Embryonic facial prominence (tissue), 1 donor: ENCODE data around the gene SLC24A2.

Experiments used
- DNase-seq: peaks from one replicate; pipeline ENCODE4 v3.0.0-alpha.2; 2016; ENCODE audit errors: extremely low spot score

The SLC24A2 gene

DNA sequence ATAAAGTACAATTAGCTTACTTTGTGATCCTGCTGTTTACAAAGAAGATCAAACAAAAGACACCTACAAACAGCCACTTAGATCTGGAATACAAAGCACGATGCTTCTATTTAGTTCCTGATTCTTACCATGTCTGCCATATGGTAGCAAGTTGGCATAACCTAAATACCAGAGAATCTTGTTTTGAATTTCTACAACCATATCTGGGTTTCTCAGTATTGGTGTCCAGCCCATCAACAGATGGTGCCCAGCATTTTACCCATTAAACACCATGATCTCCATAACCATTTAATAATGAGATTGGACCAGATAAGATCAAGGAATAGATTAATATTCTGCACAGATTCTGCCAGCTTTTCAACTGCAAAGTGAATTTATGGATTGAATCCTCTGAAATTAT is 29.8 kb downstream of the SLC24A2 start:
- DNase-seq, result no peak

DNA sequence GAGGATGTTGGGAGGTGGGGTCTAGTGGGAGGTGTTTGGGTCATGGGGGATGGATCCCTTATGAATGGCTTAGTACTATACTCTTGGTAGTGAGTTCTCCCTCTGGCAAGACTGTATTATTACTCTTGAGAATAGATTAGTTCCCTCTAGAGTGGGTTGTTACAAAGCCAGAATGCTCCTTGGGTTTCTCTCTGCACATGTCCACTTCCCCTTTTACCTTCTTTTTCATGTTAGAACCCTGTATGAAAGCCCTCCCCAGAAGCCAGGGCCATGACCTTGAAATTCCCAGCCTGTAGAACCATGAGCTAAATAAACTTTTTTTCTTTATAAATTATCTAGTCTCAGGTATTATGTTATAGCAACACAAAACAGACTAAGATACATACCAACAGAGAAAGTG is 31.1 kb downstream of the SLC24A2 start:
- DNase-seq, result no peak

DNA sequence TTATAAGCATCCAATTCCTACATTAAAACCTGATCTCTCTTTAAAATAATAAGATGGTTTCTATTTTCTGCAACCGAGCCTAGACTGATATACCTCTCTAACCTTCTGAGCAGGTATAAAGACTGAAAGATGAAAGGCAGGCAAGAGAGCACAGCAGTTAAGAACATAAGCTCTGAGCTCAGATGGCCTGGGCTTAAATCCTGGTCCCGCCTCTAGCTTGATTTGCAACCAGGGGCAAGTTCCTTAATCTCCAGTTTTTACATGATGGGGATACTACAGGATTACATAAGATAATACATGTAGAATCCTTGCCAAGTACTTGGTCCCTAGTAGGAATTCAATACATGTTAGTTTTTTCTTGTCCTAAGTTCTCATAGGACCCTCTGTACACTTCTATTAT is 33.9 kb downstream of the SLC24A2 start:
- no peak for DNase-seq

DNA sequence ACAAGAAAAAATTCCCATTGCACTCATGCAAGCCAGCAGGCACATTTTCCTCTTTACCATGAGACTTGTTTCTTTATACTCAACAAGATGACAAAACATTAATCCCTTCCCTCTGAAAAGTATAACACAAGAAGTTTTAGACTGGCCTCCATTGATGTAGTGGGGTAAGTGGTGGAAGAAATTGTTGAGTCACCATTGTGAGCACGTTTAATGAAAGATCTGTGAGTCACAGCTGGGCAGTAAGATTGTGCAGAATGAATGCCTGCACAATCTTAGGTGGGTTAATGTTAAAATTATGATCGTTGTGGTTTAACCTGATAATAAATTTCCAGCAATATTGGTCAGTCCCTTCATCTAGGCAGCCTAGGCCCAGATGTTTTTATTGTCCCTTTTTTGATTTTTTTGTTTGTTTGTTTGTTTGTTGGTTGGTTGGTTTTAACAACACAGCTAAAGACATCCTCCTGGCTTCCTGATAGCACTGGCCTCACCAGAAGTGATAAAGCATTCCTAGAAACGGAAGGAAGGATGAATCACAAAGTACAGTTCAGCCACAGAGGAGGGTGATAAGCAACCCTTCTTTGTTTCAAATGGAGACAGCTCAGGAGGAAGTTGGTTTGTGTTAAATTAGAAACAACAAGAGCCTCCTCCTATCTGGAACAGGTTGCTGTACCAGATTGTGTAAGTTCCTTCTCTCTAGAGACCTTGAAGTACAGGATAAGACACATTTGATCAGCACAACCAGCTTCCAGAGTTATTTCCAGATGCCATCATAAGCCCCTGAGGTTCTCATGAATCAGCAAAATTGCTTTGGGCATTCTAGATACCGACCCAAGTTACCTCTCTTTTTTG is 40.3 kb downstream of the SLC24A2 start:
- no peak for DNase-seq

DNA sequence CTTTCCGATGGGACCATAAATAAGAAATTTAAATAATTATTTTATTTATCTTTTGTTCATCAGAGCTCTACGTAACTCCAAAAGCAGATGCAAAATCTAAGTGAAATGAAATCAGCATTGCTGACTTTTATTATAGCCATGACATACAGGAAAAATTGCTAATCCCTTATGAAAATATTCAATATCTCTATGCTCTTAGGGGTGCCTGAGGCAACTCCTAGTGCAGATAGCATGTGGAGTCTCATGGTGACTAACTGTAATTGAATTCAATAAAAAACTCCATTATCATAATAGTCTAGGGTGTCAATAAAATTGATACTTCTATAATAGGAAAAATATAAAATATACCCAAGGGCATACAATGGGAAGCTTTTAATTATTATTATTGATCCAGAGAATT is 42.6 kb downstream of the SLC24A2 start:
- DNase-seq, result no peak

DNA sequence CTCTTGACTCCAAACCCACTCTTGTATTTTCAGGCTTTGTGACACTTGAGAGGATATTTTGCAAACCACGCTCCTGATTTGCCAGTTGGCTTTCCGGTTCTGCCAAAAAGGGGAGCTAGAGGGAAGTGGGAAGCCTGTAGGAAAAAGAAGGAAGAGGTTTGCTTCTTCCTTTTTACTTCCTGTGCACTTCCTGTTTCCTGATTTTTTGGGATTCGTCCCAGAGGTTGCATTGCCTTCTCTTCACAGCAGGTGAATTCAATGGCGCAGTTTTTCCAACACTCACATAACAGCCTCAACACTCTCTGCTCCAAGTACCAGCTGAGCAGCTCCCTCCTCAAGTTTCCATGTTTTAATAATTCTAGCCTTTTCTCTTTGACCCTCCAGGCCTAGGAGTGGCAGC is 47.7 kb downstream of the SLC24A2 start:
- no peak for DNase-seq
